ENCODE data around the gene ZNF75A.

DNA sequence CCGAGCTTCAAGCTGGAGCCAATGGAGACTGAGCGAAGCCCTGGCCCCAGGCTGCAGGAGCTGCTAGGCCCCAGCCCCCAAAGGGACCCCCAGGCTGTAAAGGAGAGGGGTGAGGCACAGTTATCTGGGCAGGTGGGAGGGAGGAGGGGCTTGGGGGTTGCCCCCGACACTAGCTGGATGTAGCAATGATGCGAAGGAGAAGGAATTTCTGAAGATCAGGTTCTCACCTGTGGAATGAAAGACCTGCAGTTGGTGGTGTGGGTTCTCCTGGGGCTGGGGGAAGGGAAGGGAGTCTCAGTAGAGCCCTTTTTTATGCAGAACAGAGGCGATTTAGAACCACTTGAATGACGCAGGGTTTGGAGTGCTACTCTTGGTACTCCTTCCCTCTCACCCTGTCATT, 20.2 kb upstream of the ZNF75A start:
- TF ChIP-seq, protein P1, sequence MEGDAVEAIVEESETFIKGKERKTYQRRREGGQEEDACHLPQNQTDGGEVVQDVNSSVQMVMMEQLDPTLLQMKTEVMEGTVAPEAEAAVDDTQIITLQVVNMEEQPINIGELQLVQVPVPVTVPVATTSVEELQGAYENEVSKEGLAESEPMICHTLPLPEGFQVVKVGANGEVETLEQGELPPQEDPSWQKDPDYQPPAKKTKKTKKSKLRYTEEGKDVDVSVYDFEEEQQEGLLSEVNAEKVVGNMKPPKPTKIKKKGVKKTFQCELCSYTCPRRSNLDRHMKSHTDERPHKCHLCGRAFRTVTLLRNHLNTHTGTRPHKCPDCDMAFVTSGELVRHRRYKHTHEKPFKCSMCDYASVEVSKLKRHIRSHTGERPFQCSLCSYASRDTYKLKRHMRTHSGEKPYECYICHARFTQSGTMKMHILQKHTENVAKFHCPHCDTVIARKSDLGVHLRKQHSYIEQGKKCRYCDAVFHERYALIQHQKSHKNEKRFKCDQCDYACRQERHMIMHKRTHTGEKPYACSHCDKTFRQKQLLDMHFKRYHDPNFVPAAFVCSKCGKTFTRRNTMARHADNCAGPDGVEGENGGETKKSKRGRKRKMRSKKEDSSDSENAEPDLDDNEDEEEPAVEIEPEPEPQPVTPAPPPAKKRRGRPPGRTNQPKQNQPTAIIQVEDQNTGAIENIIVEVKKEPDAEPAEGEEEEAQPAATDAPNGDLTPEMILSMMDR (IDR thresholded peaks at IDR 0.05): no peak
- TF ChIP-seq POLR2A (IDR thresholded peaks at IDR 0.05) (no peak), EP300 (IDR thresholded peaks at IDR 0.05) (no peak), POLR2AphosphoS5 (IDR thresholded peaks at IDR 0.05) (no peak)

All from gastroesophageal sphincter (tissue), 3 donors.